ENCODE data around the gene FEZ2. TPM values are rescaled to one million over a fixed set of nuclear protein-coding genes. Genes with fewer than 3 reads are reported as not detected.

FEZ2 gene
- total and polyA plus RNA-seq, 9 of the 15 experiments (the other 6 are each of a cell fraction or from before 2014, with no cell fraction given) = 9.9 to 35.5 (median 20.1) TPM

DNA sequence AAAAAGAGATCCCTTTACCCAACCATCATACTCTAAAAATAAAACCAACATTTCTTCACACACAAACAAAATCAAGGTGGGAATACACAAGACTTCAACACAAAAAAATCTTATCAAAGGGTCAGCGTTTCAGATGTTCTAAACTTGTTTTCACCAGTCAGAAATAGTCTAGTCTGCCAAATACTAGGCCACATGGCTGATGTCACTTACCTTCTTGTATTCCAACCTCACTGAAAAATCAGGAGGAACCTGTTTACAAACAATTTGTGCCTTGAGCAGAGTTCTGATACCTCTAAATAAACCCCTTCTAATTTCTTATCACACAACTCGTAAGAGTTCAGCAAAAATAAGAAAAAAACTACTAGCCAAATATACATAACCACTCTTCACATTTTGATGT is 20.1 kb downstream of the FEZ2 start (continued):
- TF ChIP-seq ZBTB34 (CRISPR knock-in tag; IDR thresholded peaks at IDR 0.05) (no peak), ZNF561 (CRISPR knock-in tag; conservative IDR thresholded peaks at IDR 0.05) (no peak), ZNF408 (CRISPR knock-in tag; IDR thresholded peaks at IDR 0.05; ENCODE audit: low read depth) (no peak), ETV1 (tag; conservative IDR thresholded peaks at IDR 0.05; ENCODE audit: low read depth) (no peak), DMBX1 (CRISPR knock-in tag; IDR thresholded peaks at IDR 0.05; ENCODE audit: borderline replicate concordance) (no peak), HOXB6 (CRISPR knock-in tag; IDR thresholded peaks at IDR 0.05; ENCODE audit: borderline replicate concordance) (no peak), ARHGAP35 (IDR thresholded peaks at IDR 0.05; ENCODE audit: partially characterized antibody) (no peak)
- TF ChIP-seq, protein P1, sequence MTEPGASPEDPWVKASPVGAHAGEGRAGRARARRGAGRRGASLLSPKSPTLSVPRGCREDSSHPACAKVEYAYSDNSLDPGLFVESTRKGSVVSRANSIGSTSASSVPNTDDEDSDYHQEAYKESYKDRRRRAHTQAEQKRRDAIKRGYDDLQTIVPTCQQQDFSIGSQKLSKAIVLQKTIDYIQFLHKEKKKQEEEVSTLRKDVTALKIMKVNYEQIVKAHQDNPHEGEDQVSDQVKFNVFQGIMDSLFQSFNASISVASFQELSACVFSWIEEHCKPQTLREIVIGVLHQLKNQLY (CRISPR knock-in tag; conservative IDR thresholded peaks at IDR 0.05) = no peak

DNA sequence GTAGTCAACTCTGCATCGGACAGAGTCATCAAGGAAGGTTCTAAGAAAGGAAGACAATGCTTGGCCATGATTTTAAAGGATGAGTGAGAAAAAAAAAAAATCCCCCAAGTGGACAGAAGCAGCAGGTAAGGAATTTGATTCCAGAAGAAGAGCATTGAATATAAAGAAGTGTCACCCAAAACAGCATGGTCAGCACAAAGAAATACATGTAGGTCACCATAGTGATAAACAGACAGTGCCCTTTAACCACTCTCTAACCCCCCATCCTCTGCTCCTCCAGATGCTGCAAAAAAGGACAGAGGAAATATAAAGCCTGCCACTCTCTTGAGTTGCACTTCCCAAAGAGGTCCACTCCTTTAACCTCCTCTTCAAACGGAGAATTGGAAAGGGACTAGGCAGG is 23.4 kb downstream of the FEZ2 start:
- in situ Hi-C loops (cut with MboI) = no loop called here
- POLR2A ChIA-PET = no interaction called here
- H3K9me3 ChIP-seq (replicated peaks; ENCODE audit: control insufficient read depth, insufficient read depth, low read depth, low read length) = no peaks in the 10 kb centered on the region
- 78% methylated on average over 2 of the region's 2 CpGs for WGBS (ENCODE audit: insufficient coverage, low coverage, missing lambda C conversion rate)
- no peak for FAIRE-seq
- intact Hi-C loops (cut with micrococcal nuclease) = no loop called here
- H3K27me3 ChIP-seq (ENCODE audit: control insufficient read depth in 2 of 2, insufficient read depth in 2 of 2, low read length in 2 of 2) = no peaks in the 10 kb centered on the region
- ATAC-seq = no peak; the same call in 2 of the 3 replicates
- no peak overlapping the region for H3K4me3 ChIP-seq
- no peaks in the 10 kb centered on the region for H3K79me2 ChIP-seq (ENCODE audit: control insufficient read depth, insufficient read depth, low read length)
- H3K9ac ChIP-seq (ENCODE audit: insufficient read depth in 1 of 2, low read depth in 2 of 2, low read length in 2 of 2) = no peak overlapping the region
- no peaks in the 10 kb centered on the region for H3K9me1 ChIP-seq (ENCODE audit: control insufficient read depth, insufficient read depth, low read length)
- no peak overlapping the region for H3K4me2 ChIP-seq (ENCODE audit: insufficient read depth, low read length)
- CTCF ChIA-PET (ENCODE audit: low intra/inter-chr PET ratio) = no interaction called here
- H3K4me1 ChIP-seq (replicated peaks in 1 of 2; ENCODE audit: control insufficient read depth in 2 of 2, insufficient read depth in 2 of 2, low read length in 2 of 2) = no peaks in the 10 kb centered on the region
- no TSS peak for BruUV-seq (replicated peaks)
- TF ChIP-seq FOXP1 (CRISPR knock-in tag; IDR thresholded peaks at IDR 0.05) = no peak
- TF ChIP-seq MAFF (IDR thresholded peaks at IDR 0.05; ENCODE audit: low read length) = peak; percentile 28; the same call in 1 of the 2 replicates
- peak; percentile 78 for TF ChIP-seq ZNF316 (IDR thresholded peaks at IDR 0.05)
- peak; percentile 52 for TF ChIP-seq MAFG (tag; conservative IDR thresholded peaks at IDR 0.05)
- peak; percentile 33; the same call in 1 of the 2 replicates for TF ChIP-seq C11orf30 (IDR thresholded peaks at IDR 0.05; ENCODE audit: low read depth)
- H3K36me3 ChIP-seq (ENCODE audit: control insufficient read depth, insufficient read depth, low read length) = peaks cover 30% of the 10 kb centered on the region
- H2AFZ ChIP-seq (ENCODE audit: low read depth, low read length) = no peak overlapping the region
- no peak overlapping the region for H3K27ac ChIP-seq (ENCODE audit: extremely low read depth, low read depth, low read length)
- no peak for DNase-seq (ENCODE audit: extremely low read depth in 1 of 4, low spot score in 3 of 4)
- no peaks in the 10 kb centered on the region for H4K20me1 ChIP-seq (replicated peaks; ENCODE audit: control insufficient read depth, insufficient read depth, low read length)

All from K562 (cell line).